ENCODE results near the gene CUL9.

Gene CUL9

GRCh38 chr6:43196337-43196736 is 14.3 kb downstream of the CUL9 start:
- Histone ChIP-seq H3K27me3 (ENCODE audit: control insufficient read depth, insufficient read depth, low read length) (no peaks in the 10 kb centered on the region; the same call in 1 of the 2 replicates), H3K27ac (ENCODE audit: low read length) (no peak overlapping the region), H3K36me3 (ENCODE audit: control insufficient read depth, insufficient read depth, low read length) (no peaks in the 10 kb centered on the region; the same call in 1 of the 2 replicates), H3K4me3 (ENCODE audit: low read length) (no peak overlapping the region), H3K9me3 (ENCODE audit: control insufficient read depth, insufficient read depth, low read length) (no peaks in the 10 kb centered on the region), H3K4me1 (ENCODE audit: control insufficient read depth, insufficient read depth, low read length) (no peaks in the 10 kb centered on the region)
- DNase-seq (ENCODE audit: low read depth, low spot score): no peak
- no CpG with 5 or more reads among the region's 5 CpGs for WGBS (ENCODE audit: insufficient coverage, insufficient read length)

- no peak overlapping the region for H3K4me3 ChIP-seq (ENCODE audit: low read length)
- H3K36me3 ChIP-seq (ENCODE audit: control insufficient read depth, insufficient read depth, low read length): no peaks in the 10 kb centered on the region; the same call in 1 of the 2 replicates
- WGBS (ENCODE audit: insufficient coverage, insufficient read length): no CpG with 5 or more reads among the region's 6 CpGs
- no peak overlapping the region for H3K27ac ChIP-seq (ENCODE audit: low read length)
- H3K9me3 ChIP-seq (ENCODE audit: control insufficient read depth, insufficient read depth, low read length): no peaks in the 10 kb centered on the region
- H3K27me3 ChIP-seq (ENCODE audit: control insufficient read depth, insufficient read depth, low read length): no peaks in the 10 kb centered on the region; the same call in 1 of the 2 replicates
- no peak for DNase-seq (ENCODE audit: low read depth, low spot score)
- no peaks in the 10 kb centered on the region for H3K4me1 ChIP-seq (ENCODE audit: control insufficient read depth, insufficient read depth, low read length)
Observed at GRCh38 chr6:43199912-43200311, 17.9 kb downstream of the CUL9 start.

- Histone ChIP-seq H3K9me3 (ENCODE audit: control insufficient read depth, insufficient read depth, low read length) (no peaks in the 10 kb centered on the region), H3K27me3 (ENCODE audit: control insufficient read depth, insufficient read depth, low read length) (no peaks in the 10 kb centered on the region; the same call in 1 of the 2 replicates), H3K27ac (ENCODE audit: low read length) (no peak overlapping the region), H3K4me3 (ENCODE audit: low read length) (no peak overlapping the region), H3K36me3 (ENCODE audit: control insufficient read depth, insufficient read depth, low read length) (no peaks in the 10 kb centered on the region), H3K4me1 (ENCODE audit: control insufficient read depth, insufficient read depth, low read length) (no peaks in the 10 kb centered on the region)
- no CpG with 5 or more reads among the region's 6 CpGs for WGBS (ENCODE audit: insufficient coverage, insufficient read length)
- no peak for DNase-seq (ENCODE audit: low read depth, low spot score)
Observed at GRCh38 chr6:43200541-43200940, 18.5 kb downstream of the CUL9 start.

- no peak for DNase-seq (ENCODE audit: low read depth, low spot score)
- no peak overlapping the region for H3K27ac ChIP-seq (ENCODE audit: low read length)
- no CpG with 5 or more reads among the region's 5 CpGs for WGBS (ENCODE audit: insufficient coverage, insufficient read length)
- no peak overlapping the region for H3K4me3 ChIP-seq (ENCODE audit: low read length)
- H3K27me3 ChIP-seq (ENCODE audit: control insufficient read depth, insufficient read depth, low read length): no peaks in the 10 kb centered on the region; the same call in 1 of the 2 replicates
- no peaks in the 10 kb centered on the region for H3K36me3 ChIP-seq (ENCODE audit: control insufficient read depth, insufficient read depth, low read length)
- no peaks in the 10 kb centered on the region for H3K4me1 ChIP-seq (ENCODE audit: control insufficient read depth, insufficient read depth, low read length)
- no peaks in the 10 kb centered on the region for H3K9me3 ChIP-seq (ENCODE audit: control insufficient read depth, insufficient read depth, low read length)
Observed at GRCh38 chr6:43202451-43202850, 20.5 kb downstream of the CUL9 start.

GRCh38 chr6:43203029-43203717 is 21.2 kb downstream of the CUL9 start:
- Histone ChIP-seq H3K36me3 (ENCODE audit: control insufficient read depth, insufficient read depth, low read length) (no peaks in the 10 kb centered on the region), H3K4me3 (ENCODE audit: low read length) (no peak overlapping the region), H3K27me3 (ENCODE audit: control insufficient read depth, insufficient read depth, low read length) (no peaks in the 10 kb centered on the region; the same call in 1 of the 2 replicates), H3K4me1 (ENCODE audit: control insufficient read depth, insufficient read depth, low read length) (no peaks in the 10 kb centered on the region), H3K9me3 (ENCODE audit: control insufficient read depth, insufficient read depth, low read length) (no peaks in the 10 kb centered on the region), H3K27ac (ENCODE audit: low read length) (no peak overlapping the region)
- no peak for DNase-seq (ENCODE audit: low read depth, low spot score)
- WGBS (ENCODE audit: insufficient coverage, insufficient read length): no CpG with 5 or more reads among the region's 17 CpGs

- no peak overlapping the region for H3K4me3 ChIP-seq (ENCODE audit: low read length)
- no peak for DNase-seq (ENCODE audit: low read depth, low spot score)
- no peaks in the 10 kb centered on the region for H3K4me1 ChIP-seq (ENCODE audit: control insufficient read depth, insufficient read depth, low read length)
- no CpG with 5 or more reads among the region's 8 CpGs for WGBS (ENCODE audit: insufficient coverage, insufficient read length)
- H3K36me3 ChIP-seq (ENCODE audit: control insufficient read depth, insufficient read depth, low read length): no peaks in the 10 kb centered on the region
- H3K27me3 ChIP-seq (ENCODE audit: control insufficient read depth, insufficient read depth, low read length): no peaks in the 10 kb centered on the region
- no peak overlapping the region for H3K27ac ChIP-seq (ENCODE audit: low read length)
- no peaks in the 10 kb centered on the region for H3K9me3 ChIP-seq (ENCODE audit: control insufficient read depth, insufficient read depth, low read length)
Observed at GRCh38 chr6:43203718-43204095, 21.7 kb downstream of the CUL9 start.

GRCh38 chr6:43204271-43205105 is 22.5 kb downstream of the CUL9 start:
- Histone ChIP-seq H3K4me3 (ENCODE audit: low read length) (no peak overlapping the region), H3K4me1 (ENCODE audit: control insufficient read depth, insufficient read depth, low read length) (no peaks in the 10 kb centered on the region), H3K9me3 (ENCODE audit: control insufficient read depth, insufficient read depth, low read length) (no peaks in the 10 kb centered on the region), H3K27me3 (ENCODE audit: control insufficient read depth, insufficient read depth, low read length) (no peaks in the 10 kb centered on the region), H3K27ac (ENCODE audit: low read length) (no peak overlapping the region), H3K36me3 (ENCODE audit: control insufficient read depth, insufficient read depth, low read length) (no peaks in the 10 kb centered on the region)
- WGBS (ENCODE audit: insufficient coverage, insufficient read length): no CpG with 5 or more reads among the region's 23 CpGs
- DNase-seq (ENCODE audit: low read depth, low spot score): no peak

GRCh38 chr6:43205849-43206248 is 23.9 kb downstream of the CUL9 start:
- WGBS (ENCODE audit: insufficient coverage, insufficient read length): no CpG with 5 or more reads among the region's 10 CpGs
- Histone ChIP-seq H3K4me1 (ENCODE audit: control insufficient read depth, insufficient read depth, low read length) (no peaks in the 10 kb centered on the region), H3K4me3 (ENCODE audit: low read length) (no peak overlapping the region), H3K9me3 (ENCODE audit: control insufficient read depth, insufficient read depth, low read length) (no peaks in the 10 kb centered on the region), H3K27me3 (ENCODE audit: control insufficient read depth, insufficient read depth, low read length) (no peaks in the 10 kb centered on the region), H3K36me3 (ENCODE audit: control insufficient read depth, insufficient read depth, low read length) (no peaks in the 10 kb centered on the region), H3K27ac (ENCODE audit: low read length) (no peak overlapping the region)
- no peak for DNase-seq (ENCODE audit: low read depth, low spot score)

- Histone ChIP-seq H3K9me3 (ENCODE audit: control insufficient read depth, insufficient read depth, low read length) (no peaks in the 10 kb centered on the region), H3K4me3 (ENCODE audit: low read length) (no peak overlapping the region), H3K36me3 (ENCODE audit: control insufficient read depth, insufficient read depth, low read length) (no peaks in the 10 kb centered on the region), H3K27ac (ENCODE audit: low read length) (no peak overlapping the region), H3K27me3 (ENCODE audit: control insufficient read depth, insufficient read depth, low read length) (no peaks in the 10 kb centered on the region), H3K4me1 (ENCODE audit: control insufficient read depth, insufficient read depth, low read length) (no peaks in the 10 kb centered on the region)
- DNase-seq (ENCODE audit: low read depth, low spot score): no peak
- no CpG with 5 or more reads among the region's 2 CpGs for WGBS (ENCODE audit: insufficient coverage, insufficient read length)
Observed at GRCh38 chr6:43207286-43207685, 25.3 kb downstream of the CUL9 start.

- DNase-seq (ENCODE audit: low read depth, low spot score): no peak
- H3K4me3 ChIP-seq (ENCODE audit: low read length): no peak overlapping the region
- no peaks in the 10 kb centered on the region for H3K4me1 ChIP-seq (ENCODE audit: control insufficient read depth, insufficient read depth, low read length)
- no CpG with 5 or more reads among the region's 1 CpG for WGBS (ENCODE audit: insufficient coverage, insufficient read length)
- H3K9me3 ChIP-seq (ENCODE audit: control insufficient read depth, insufficient read depth, low read length): no peaks in the 10 kb centered on the region
- H3K27me3 ChIP-seq (ENCODE audit: control insufficient read depth, insufficient read depth, low read length): no peaks in the 10 kb centered on the region
- H3K36me3 ChIP-seq (ENCODE audit: control insufficient read depth, insufficient read depth, low read length): no peaks in the 10 kb centered on the region
- H3K27ac ChIP-seq (ENCODE audit: low read length): no peak overlapping the region
Observed at GRCh38 chr6:43211955-43212354, 30.0 kb downstream of the CUL9 start.

Measured in iPS DF 6.9 (cell line).